H1 (cell line): Measurements from ENCODE around the gene ADAMTSL2. TPM values are rescaled to one million over a fixed set of nuclear protein-coding genes. Genes with fewer than 3 reads are reported as not detected.

Experiments
- polyA plus RNA-seq, 7 experiments: library from polyadenylated mRNA; depleted of rRNA in 3 of 7; stranded (reverse) in 5 of 7; unstranded in 2 of 7; fragments of >200 nt in 5 of 7; fragments of 200-250 nt in 2 of 7; gene quantifications; 1 replicate in 5 of 7; 2 replicates in 1 of 7; 4 replicates in 1 of 7; pipeline versions ENCODE4 v1.2.1 to v1.2.3, GENCODE V29; 2011 to 2013; ENCODE audit warnings: missing spikeins in 2 of 7, mixed read lengths in 2 of 7
- total RNA-seq: library from RNA; stranded (reverse); fragmentation: NEBNext Ultra II Directional; extraction: Animal tissue kit (Norgen Biotek cat#: 25700); gene quantifications from 2 replicates; pipeline ENCODE4 v1.2.1, GENCODE V29; 2021
- TF ChIP-seq, protein P1 (sequence below): fragments of 300-600 bp; sonication (generic); IDR thresholded peaks from 2 replicates; pipeline ENCODE4 v1.7.1; 2012; ENCODE audit warnings: low read length, moderate library complexity, mild to moderate bottlenecking, inconsistent platforms; ENCODE audit not compliant: insufficient replicate concordance

ADAMTSL2 gene
- total and polyA plus RNA-seq, 2 of the 8 experiments (the other 6 are each of a cell fraction or from before 2014, with no cell fraction given) = 0.74 to 0.76 TPM

DNA sequence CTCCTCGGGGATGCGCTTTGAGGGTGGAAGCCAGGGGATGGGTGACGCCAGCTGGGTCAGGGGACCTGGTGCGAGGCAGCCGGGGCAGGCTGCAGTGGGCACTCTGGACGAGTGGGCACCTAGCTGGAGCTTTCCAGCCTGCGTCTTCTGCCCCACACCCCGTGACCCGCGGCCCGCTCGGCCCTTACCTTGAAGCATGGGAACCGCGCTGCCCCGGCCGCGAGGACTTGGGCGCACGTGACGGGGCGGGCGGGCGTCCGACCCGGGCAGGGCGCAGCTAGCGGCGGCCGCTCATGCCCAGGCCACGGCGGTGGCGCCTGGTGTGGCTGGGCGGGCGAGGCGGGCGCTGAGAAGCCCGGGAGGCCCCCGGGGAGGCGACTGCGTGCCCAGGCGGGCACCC is 74.4 kb downstream of the ADAMTSL2 start (continued):
- TF ChIP-seq, protein P1, sequence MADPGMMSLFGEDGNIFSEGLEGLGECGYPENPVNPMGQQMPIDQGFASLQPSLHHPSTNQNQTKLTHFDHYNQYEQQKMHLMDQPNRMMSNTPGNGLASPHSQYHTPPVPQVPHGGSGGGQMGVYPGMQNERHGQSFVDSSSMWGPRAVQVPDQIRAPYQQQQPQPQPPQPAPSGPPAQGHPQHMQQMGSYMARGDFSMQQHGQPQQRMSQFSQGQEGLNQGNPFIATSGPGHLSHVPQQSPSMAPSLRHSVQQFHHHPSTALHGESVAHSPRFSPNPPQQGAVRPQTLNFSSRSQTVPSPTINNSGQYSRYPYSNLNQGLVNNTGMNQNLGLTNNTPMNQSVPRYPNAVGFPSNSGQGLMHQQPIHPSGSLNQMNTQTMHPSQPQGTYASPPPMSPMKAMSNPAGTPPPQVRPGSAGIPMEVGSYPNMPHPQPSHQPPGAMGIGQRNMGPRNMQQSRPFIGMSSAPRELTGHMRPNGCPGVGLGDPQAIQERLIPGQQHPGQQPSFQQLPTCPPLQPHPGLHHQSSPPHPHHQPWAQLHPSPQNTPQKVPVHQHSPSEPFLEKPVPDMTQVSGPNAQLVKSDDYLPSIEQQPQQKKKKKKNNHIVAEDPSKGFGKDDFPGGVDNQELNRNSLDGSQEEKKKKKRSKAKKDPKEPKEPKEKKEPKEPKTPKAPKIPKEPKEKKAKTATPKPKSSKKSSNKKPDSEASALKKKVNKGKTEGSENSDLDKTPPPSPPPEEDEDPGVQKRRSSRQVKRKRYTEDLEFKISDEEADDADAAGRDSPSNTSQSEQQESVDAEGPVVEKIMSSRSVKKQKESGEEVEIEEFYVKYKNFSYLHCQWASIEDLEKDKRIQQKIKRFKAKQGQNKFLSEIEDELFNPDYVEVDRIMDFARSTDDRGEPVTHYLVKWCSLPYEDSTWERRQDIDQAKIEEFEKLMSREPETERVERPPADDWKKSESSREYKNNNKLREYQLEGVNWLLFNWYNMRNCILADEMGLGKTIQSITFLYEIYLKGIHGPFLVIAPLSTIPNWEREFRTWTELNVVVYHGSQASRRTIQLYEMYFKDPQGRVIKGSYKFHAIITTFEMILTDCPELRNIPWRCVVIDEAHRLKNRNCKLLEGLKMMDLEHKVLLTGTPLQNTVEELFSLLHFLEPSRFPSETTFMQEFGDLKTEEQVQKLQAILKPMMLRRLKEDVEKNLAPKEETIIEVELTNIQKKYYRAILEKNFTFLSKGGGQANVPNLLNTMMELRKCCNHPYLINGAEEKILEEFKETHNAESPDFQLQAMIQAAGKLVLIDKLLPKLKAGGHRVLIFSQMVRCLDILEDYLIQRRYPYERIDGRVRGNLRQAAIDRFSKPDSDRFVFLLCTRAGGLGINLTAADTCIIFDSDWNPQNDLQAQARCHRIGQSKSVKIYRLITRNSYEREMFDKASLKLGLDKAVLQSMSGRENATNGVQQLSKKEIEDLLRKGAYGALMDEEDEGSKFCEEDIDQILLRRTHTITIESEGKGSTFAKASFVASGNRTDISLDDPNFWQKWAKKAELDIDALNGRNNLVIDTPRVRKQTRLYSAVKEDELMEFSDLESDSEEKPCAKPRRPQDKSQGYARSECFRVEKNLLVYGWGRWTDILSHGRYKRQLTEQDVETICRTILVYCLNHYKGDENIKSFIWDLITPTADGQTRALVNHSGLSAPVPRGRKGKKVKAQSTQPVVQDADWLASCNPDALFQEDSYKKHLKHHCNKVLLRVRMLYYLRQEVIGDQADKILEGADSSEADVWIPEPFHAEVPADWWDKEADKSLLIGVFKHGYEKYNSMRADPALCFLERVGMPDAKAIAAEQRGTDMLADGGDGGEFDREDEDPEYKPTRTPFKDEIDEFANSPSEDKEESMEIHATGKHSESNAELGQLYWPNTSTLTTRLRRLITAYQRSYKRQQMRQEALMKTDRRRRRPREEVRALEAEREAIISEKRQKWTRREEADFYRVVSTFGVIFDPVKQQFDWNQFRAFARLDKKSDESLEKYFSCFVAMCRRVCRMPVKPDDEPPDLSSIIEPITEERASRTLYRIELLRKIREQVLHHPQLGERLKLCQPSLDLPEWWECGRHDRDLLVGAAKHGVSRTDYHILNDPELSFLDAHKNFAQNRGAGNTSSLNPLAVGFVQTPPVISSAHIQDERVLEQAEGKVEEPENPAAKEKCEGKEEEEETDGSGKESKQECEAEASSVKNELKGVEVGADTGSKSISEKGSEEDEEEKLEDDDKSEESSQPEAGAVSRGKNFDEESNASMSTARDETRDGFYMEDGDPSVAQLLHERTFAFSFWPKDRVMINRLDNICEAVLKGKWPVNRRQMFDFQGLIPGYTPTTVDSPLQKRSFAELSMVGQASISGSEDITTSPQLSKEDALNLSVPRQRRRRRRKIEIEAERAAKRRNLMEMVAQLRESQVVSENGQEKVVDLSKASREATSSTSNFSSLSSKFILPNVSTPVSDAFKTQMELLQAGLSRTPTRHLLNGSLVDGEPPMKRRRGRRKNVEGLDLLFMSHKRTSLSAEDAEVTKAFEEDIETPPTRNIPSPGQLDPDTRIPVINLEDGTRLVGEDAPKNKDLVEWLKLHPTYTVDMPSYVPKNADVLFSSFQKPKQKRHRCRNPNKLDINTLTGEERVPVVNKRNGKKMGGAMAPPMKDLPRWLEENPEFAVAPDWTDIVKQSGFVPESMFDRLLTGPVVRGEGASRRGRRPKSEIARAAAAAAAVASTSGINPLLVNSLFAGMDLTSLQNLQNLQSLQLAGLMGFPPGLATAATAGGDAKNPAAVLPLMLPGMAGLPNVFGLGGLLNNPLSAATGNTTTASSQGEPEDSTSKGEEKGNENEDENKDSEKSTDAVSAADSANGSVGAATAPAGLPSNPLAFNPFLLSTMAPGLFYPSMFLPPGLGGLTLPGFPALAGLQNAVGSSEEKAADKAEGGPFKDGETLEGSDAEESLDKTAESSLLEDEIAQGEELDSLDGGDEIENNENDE = no peak
